ENCODE data around the gene CNGB1.
"Not testable (repeated sequence)": the region's sequence is repeated elsewhere in the genome, so short reads cannot be mapped to it uniquely, and the experiment has no call there.

Gene CNGB1

GRCh38 chr16:57901480-57902069, 69.4 kb downstream of the CNGB1 start:
- Histone ChIP-seq H3K27me3 (ENCODE audit: low read depth) (no peaks in the 10 kb centered on the region), H3K9me3 (no peaks in the 10 kb centered on the region), H3K4me1 (peaks cover 9% of the 10 kb centered on the region; the same call in 1 of the 2 replicates), H3K36me3 (replicated peaks) (no peaks in the 10 kb centered on the region), H3K4me3 (no peak overlapping the region)
- no peak for DNase-seq (ENCODE audit: low spot score in 2 of 2)
- in situ Hi-C loops (cut with MboI; ENCODE audit: low sequenced_read_pairs), result no loop called here

- Histone ChIP-seq H3K4me1 (peaks cover 9% of the 10 kb centered on the region; the same call in 1 of the 2 replicates), H3K36me3 (replicated peaks) (no peaks in the 10 kb centered on the region), H3K27me3 (ENCODE audit: low read depth) (no peaks in the 10 kb centered on the region), H3K9me3 (no peaks in the 10 kb centered on the region), H3K4me3 (no peak overlapping the region)
- in situ Hi-C loops (cut with MboI; ENCODE audit: low sequenced_read_pairs), result no loop called here
- no peak for DNase-seq (ENCODE audit: low spot score in 2 of 2)
These were observed 70.0 kb downstream of the CNGB1 start for GRCh38 chr16:57900796-57901479.

GRCh38 chr16:57899771-57900661, 70.9 kb downstream of the CNGB1 start:
- Histone ChIP-seq H3K9me3 (no peaks in the 10 kb centered on the region), H3K4me1 (peaks cover 9% of the 10 kb centered on the region; the same call in 1 of the 2 replicates), H3K27me3 (ENCODE audit: low read depth) (no peaks in the 10 kb centered on the region), H3K36me3 (replicated peaks) (no peaks in the 10 kb centered on the region), H3K4me3 (no peak overlapping the region)
- in situ Hi-C loops (cut with MboI; ENCODE audit: low sequenced_read_pairs), result no loop called here
- peak; percentile 47 to 88 for DNase-seq (ENCODE audit: low spot score in 2 of 2)

- in situ Hi-C loops (cut with MboI; ENCODE audit: low sequenced_read_pairs), result no loop called here
- H3K9me3 ChIP-seq, result no peaks in the 10 kb centered on the region
- no peaks in the 10 kb centered on the region for H3K27me3 ChIP-seq (ENCODE audit: low read depth)
- H3K4me1 ChIP-seq, result peaks cover 9% of the 10 kb centered on the region; the same call in 1 of the 2 replicates
- no peaks in the 10 kb centered on the region for H3K36me3 ChIP-seq (replicated peaks)
- no peak overlapping the region for H3K4me3 ChIP-seq
- DNase-seq (ENCODE audit: low spot score in 2 of 2), result peak; percentile 27 to 29
These were observed 72.0 kb downstream of the CNGB1 start for GRCh38 chr16:57898961-57899360.

- Histone ChIP-seq H3K36me3 (replicated peaks) (no peaks in the 10 kb centered on the region), H3K4me1 (peaks cover 9% of the 10 kb centered on the region; the same call in 1 of the 2 replicates), H3K27me3 (ENCODE audit: low read depth) (no peaks in the 10 kb centered on the region), H3K4me3 (no peak overlapping the region), H3K9me3 (no peaks in the 10 kb centered on the region)
- in situ Hi-C loops (cut with MboI; ENCODE audit: low sequenced_read_pairs), result no loop called here
- DNase-seq (ENCODE audit: low spot score in 2 of 2), result no peak
These were observed 72.9 kb downstream of the CNGB1 start for GRCh38 chr16:57897996-57898395.

GRCh38 chr16:57897053-57897784, 73.7 kb downstream of the CNGB1 start:
- H3K9me3 ChIP-seq, result no peaks in the 10 kb centered on the region
- in situ Hi-C loops (cut with MboI; ENCODE audit: low sequenced_read_pairs), result no loop called here
- peaks cover 9% of the 10 kb centered on the region; the same call in 1 of the 2 replicates for H3K4me1 ChIP-seq

GRCh38 chr16:57895081-57895547, 75.8 kb downstream of the CNGB1 start:
- H3K9me3 ChIP-seq; H3K27me3 ChIP-seq (ENCODE audit: low read depth); H3K36me3 ChIP-seq (replicated peaks); H3K4me1 ChIP-seq; in situ Hi-C loops (cut with MboI; ENCODE audit: low sequenced_read_pairs); H3K4me3 ChIP-seq; DNase-seq (ENCODE audit: low spot score in 2 of 2): not testable (repeated sequence)

More at GRCh38 chr16:57897053-57897784, 73.7 kb downstream of the CNGB1 start:
- Histone ChIP-seq H3K27me3 (ENCODE audit: low read depth) (no peaks in the 10 kb centered on the region), H3K4me3 (no peak overlapping the region), H3K36me3 (replicated peaks) (no peaks in the 10 kb centered on the region)
- no peak for DNase-seq (ENCODE audit: low spot score in 2 of 2)

GRCh38 chr16:57894390-57895080, 76.4 kb downstream of the CNGB1 start:
- Histone ChIP-seq H3K36me3 (replicated peaks) (no peaks in the 10 kb centered on the region), H3K4me3 (no peak overlapping the region), H3K9me3 (no peaks in the 10 kb centered on the region), H3K4me1 (peaks cover 4% of the 10 kb centered on the region; the same call in 1 of the 2 replicates), H3K27me3 (ENCODE audit: low read depth) (no peaks in the 10 kb centered on the region)
- in situ Hi-C loops (cut with MboI; ENCODE audit: low sequenced_read_pairs), result no loop called here
- DNase-seq (ENCODE audit: low spot score in 2 of 2), result no peak

GRCh38 chr16:57893559-57894389, 77.2 kb downstream of the CNGB1 start:
- H3K4me3 ChIP-seq, result no peak overlapping the region
- no peaks in the 10 kb centered on the region for H3K4me1 ChIP-seq
- in situ Hi-C loops (cut with MboI; ENCODE audit: low sequenced_read_pairs), result no loop called here
- H3K9me3 ChIP-seq, result no peaks in the 10 kb centered on the region
- H3K27me3 ChIP-seq (ENCODE audit: low read depth), result no peaks in the 10 kb centered on the region
- H3K36me3 ChIP-seq (replicated peaks), result no peaks in the 10 kb centered on the region
- no peak for DNase-seq (ENCODE audit: low spot score in 2 of 2)

GRCh38 chr16:57893217-57893558, 77.7 kb downstream of the CNGB1 start:
- in situ Hi-C loops (cut with MboI; ENCODE audit: low sequenced_read_pairs), result no loop called here
- Histone ChIP-seq H3K36me3 (replicated peaks) (no peaks in the 10 kb centered on the region), H3K4me3 (no peak overlapping the region), H3K4me1 (no peaks in the 10 kb centered on the region), H3K9me3 (no peaks in the 10 kb centered on the region), H3K27me3 (ENCODE audit: low read depth) (no peaks in the 10 kb centered on the region)
- DNase-seq (ENCODE audit: low spot score in 2 of 2), result no peak

GRCh38 chr16:57892447-57893096, 78.4 kb downstream of the CNGB1 start:
- DNase-seq (ENCODE audit: low spot score in 2 of 2), result no peak
- in situ Hi-C loops (cut with MboI; ENCODE audit: low sequenced_read_pairs), result no loop called here
- H3K36me3 ChIP-seq (replicated peaks), result no peaks in the 10 kb centered on the region
- H3K4me3 ChIP-seq, result no peak overlapping the region
- H3K27me3 ChIP-seq (ENCODE audit: low read depth), result no peaks in the 10 kb centered on the region
- H3K4me1 ChIP-seq, result no peaks in the 10 kb centered on the region
- H3K9me3 ChIP-seq, result no peaks in the 10 kb centered on the region

- H3K27me3 ChIP-seq (ENCODE audit: low read depth), result no peaks in the 10 kb centered on the region
- DNase-seq (ENCODE audit: low spot score in 2 of 2), result no peak
- no peaks in the 10 kb centered on the region for H3K36me3 ChIP-seq (replicated peaks)
- in situ Hi-C loops (cut with MboI; ENCODE audit: low sequenced_read_pairs), result no loop called here
- no peaks in the 10 kb centered on the region for H3K9me3 ChIP-seq
- H3K4me1 ChIP-seq, result no peaks in the 10 kb centered on the region
- H3K4me3 ChIP-seq, result no peak overlapping the region
These were observed 78.9 kb downstream of the CNGB1 start for GRCh38 chr16:57892041-57892440.

Measured in HAP-1 (cell line).